HUDEP-2 (cell line): ENCODE results near the gene TEDC2.

Experiments
- DNase-seq, 76 experiments: peaks; one replicate each; lab custom pipeline; 2025; ENCODE audit not compliant: unreplicated experiment in 76 of 76; lab: John Stamatoyannopoulos, UW

TEDC2 gene

DNA sequence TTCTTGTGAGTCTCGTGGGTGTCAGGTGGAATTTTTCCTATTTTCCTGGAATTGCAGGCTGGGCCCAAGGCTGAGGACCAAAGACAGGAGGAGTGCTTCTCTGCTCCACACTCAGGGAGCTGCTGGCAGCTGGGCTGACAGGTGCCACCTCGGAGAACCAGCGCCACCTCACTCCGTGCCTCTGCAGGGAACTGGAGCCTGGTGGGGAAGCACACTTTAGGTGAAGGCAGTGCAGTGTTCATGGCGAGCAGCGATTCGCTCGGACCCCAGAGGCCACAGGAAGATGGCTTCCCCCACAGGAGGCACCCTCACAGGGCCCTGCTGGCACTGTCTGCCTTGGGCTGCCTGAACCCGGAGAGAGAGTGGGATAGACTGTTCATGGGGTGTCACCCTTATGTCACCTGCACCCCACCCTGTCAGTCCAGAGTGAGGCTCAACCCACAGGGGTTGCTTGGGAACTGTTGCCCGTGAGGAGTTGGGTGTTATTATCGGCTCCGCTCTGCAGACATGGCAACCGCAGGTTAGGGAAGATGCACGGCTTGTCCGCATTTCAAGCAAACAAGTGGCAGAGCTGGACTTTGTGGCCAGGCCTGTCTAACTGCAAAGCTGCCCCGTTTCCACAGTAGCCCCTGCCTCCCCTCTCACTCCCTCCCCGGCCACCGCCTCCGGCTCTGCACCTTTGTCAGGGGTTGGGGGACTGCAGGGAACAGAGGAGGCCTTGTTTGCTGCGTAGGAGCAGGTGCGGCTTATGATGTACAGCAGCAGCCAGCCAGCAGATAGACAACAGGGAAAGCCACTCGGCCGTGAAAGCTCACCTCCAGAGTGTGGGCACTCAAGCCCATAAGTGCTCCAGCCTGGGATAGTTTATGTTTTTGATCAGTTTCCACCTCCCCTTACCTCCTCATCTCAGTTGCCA is 30.5 kb downstream of the TEDC2 start:
- no peak for DNase-seq

DNA sequence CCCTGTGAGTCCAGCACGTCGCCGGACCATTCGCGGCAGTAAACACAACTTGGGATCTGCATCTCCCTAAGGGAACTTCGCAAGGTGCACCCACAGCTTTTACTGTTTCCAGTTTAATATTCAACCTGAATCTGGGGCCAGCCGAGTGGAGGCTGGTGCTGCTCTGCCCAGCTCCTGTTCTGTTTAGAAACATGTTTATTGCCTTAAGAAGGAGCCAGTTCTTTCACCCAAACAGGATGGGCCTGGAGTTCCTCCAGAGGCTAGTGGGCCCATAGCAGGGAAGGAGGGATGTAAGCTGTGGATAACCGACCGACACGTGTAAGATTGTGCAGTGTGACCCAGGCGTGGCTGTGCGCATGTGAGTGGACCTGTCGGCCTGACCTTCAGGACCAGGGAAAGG is 32.4 kb downstream of the TEDC2 start:
- no peak for DNase-seq

DNA sequence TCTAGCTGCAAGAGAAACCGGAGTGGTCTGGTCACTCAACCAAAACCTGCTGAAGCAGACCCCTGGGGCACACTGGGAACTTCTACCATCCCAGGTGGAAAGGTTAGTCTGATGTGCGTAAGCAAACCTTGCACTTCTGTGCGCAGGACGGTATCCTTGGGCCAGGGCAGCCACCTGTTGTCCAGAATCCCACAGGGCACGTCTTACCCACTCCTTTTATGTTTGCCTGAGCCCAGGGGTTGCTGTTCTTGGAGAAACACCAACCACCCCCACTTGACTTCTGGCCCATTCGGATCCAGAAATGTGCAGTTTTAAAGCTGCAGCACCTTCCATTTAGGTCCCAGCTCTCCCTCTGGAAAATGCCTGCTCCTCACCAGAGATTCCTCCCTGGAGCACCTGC is 33.7 kb downstream of the TEDC2 start:
- DNase-seq, result no peak

DNA sequence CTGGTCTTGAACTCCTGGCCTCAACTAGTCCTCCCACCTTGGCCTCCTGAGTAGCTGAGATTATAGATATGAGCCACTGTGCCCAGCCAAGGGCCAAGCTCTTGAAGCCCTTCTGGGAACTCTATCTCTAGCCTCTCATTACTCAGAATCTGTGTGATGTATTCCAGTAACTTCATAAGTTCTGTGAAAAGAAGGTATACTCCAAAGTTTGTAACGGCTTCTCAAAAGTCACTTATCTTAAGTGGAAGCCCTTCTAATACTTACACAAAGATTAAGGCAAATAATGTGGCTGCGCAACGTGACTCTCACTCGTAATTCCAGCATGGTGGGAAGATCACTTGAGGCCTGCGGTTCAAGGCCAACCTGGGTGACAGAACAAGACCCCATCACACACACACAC is 34.7 kb downstream of the TEDC2 start:
- peak in 5 of 76 experiments; percentile 17 to 54 (median 41) for DNase-seq

DNA sequence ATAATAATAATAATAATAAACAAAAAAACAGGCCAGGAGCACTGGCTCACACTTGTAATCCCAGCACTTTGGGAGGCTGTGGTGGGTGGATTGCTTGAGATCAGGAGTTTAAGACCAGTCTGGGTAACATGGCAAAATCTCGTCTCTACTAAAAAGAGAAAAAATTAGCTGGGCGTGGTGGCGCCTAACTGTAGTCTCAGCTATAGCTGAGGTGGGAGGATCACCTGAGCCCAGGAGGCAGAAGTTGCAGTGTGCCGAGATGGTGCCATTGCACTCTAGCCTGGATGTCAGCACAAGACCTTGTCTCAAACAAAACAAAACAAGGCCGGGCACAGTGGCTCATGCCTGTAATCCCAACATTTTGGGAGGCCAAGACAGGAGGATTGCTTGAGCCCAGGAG is 35.1 kb downstream of the TEDC2 start:
- DNase-seq, result no peak

DNA sequence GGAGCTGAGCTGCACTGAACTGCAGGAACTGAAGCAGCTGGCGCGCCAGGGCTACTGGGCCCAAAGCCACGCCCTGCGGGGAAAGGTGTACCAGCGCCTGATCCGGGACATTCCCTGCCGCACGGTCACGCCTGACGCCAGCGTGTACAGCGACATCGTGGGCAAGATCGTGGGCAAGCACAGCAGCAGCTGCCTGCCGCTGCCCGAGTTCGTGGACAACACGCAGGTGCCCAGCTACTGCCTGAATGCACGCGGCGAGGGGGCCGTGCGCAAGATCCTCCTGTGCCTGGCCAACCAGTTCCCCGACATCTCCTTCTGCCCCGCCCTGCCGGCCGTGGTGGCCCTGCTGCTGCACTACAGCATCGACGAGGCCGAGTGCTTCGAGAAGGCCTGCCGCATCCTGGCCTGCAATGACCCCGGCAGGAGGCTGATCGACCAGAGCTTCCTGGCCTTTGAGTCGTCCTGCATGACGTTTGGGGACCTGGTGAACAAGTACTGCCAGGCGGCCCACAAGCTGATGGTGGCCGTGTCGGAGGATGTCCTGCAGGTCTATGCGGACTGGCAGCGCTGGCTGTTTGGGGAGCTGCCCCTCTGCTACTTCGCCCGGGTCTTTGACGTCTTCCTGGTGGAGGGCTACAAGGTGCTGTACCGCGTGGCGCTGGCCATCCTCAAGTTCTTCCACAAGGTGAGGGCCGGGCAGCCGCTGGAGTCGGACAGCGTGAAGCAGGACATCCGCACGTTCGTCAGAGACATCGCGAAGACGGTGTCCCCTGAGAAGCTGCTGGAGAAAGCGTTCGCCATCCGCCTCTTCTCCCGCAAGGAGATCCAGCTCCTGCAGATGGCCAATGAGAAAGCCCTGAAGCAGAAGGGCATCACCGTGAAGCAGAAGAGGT is 36.6 kb downstream of the TEDC2 start:
- DNase-seq, result no peak

DNA sequence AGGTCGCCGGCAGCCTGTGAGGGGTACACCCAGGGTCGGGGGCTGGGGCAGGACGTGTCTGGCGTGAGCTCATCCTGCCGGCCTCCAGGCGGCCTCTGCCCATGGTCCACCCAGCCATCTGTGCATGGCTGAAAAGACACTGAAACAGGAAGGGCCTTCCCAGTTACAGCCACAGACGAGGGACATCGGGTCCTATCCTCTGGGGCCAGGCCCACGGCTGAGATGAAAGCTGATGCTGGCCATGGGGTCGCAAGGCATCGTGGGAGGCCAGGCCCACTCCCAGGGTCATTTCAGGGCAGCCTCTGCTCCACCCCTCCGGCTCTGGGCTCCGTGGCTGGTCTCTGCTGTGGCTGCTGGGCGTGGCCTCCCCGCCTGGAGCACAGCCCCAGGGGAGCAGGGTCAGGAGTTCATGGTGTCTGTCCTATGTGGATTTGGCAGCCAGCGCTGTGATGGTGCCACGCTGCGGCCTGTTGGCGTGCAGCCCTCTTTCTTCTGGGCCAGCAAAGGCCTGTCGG is 37.3 kb downstream of the TEDC2 start:
- DNase-seq, result peak in 53 of 76 experiments; percentile 10 to 79 (median 54)

DNA sequence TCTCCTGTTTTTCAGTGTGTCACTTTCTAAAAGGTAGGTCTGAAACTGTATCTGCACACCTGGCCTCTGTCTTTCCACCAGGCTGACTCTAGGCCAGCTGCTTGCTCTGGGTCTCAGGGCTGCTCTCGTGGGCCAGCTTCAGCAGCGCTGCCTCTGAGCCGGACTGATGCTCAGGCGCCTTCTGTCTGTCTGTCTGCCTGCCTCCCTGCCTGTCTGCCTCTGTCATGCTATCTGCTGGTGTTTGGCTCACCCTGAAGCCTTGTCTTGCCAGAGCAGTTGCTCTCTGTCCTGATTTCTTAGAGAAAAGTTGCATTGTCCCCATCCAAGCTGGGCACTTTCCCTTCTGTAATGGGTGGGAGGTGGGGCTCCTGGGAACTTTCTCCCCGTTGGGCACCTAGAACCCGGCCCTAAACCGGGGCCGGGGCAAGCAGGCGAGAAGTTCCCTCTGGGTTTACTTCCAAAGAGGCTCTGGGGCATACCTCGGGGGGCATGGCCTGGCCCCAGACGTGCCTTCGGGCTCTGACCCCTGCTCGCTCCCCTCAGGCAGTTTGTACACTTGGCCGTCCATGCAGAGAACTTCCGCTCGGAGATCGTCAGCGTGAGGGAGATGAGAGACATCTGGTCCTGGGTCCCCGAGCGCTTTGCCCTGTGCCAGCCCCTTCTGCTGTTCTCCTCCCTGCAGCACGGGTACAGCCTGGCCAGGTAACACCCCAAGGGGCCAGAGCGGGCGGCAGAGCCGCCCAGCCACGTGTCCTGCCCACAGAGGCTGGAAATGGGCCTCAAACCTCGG is 38.0 kb downstream of the TEDC2 start:
- no peak for DNase-seq

DNA sequence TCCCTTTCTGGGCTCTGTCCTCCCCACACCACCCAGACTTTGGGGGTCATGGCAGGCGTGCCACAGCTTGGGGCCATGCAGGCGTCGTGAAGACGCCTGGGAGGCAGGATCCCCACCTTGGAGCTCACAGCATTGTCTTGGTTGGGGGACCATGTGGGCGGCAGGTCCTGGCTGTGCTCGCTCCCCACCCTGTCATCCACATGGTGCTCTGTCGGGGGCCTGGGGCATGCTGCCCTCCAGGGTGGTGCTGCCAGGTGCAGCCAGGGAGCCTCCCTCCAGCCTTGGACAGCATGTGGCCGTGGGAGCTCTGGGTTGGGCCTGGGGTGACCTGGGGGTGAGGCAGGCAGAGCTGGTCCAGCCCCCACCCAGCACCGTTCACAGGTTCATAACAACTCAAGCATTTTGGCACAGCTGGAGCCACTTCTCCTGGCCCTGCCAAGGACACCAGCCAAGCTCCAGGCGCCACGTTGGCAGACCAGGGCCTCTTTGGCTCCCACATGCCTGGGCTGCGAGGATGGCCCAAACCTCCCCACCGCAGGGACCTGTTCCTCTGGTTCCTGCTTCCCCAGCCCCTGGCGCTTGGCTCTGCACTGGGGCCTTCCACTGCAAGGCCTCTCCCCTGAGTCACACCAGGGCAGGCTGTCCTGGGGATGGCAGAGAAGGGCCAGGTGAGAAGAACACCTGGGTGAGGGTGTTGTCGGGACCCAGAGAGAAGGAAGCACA is 38.8 kb downstream of the TEDC2 start:
- no peak for DNase-seq

DNA sequence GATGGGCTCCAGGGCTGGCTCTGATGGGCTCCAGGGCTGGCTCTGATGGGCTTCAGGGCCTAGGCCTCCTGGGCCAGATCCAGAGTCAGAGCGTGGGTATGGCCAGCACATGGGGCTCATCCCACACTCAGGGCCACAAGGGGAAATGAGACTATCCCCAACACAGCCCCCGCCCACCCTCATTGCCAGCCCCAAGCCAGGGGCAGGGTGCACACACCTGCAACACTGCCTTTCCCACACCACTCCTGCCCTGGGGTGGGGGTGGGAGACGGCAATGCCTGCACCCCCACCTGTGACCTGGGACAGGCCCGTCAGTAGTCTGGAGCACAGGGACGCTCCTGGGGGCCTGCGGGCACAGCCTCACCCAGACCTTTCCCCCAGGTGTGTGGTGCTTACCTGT is 39.5 kb downstream of the TEDC2 start:
- no peak for DNase-seq

DNA sequence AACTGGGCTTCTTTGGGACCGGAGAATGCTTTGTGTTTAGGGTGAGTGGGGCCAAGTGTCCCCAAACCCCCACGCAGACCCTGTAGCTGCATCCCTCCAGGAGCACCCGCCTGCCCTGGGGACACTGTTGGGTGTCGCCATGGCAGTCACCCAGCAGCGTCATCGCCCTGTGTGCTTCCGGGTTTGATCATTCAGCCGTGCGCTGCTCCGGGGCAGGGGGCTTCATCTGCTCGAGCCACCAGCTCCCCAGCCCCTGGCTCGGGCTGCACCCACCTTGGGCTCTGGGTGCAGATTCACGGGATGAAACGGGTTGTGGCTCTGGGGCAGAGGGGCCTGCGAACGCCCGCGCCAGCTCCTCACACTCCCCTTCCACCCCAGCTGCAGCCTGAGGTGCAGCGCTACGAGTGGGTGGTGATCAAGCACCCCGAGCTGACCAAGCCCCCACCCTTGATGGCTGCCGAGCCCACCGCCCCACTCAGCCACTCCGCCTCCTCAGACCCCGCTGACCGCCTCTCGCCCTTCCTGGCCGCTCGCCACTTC is 40.1 kb downstream of the TEDC2 start:
- no peak for DNase-seq

DNA sequence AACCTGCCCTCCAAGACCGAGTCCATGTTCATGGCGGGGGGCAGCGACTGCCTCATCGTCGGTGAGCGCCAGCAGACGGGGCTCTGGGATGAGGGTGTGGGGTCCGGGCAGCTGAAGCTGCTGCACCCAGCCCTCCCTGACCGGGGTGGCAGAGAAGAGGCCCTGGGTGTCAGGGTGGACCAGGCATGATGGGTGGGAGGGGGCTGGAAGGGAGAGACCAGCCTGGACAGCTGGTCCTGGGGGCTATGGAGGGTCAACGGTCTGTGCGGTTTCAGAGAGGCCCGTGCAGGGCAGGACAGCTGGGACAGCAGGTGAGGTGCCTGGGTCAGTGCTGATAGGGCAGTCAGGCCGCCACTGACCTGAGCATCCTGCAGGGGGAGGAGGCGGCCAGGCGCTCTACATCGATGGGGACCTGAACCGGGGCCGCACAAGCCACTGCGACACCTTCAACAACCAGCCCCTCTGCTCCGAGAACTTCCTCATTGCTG is 40.6 kb downstream of the TEDC2 start:
- no peak for DNase-seq

DNA sequence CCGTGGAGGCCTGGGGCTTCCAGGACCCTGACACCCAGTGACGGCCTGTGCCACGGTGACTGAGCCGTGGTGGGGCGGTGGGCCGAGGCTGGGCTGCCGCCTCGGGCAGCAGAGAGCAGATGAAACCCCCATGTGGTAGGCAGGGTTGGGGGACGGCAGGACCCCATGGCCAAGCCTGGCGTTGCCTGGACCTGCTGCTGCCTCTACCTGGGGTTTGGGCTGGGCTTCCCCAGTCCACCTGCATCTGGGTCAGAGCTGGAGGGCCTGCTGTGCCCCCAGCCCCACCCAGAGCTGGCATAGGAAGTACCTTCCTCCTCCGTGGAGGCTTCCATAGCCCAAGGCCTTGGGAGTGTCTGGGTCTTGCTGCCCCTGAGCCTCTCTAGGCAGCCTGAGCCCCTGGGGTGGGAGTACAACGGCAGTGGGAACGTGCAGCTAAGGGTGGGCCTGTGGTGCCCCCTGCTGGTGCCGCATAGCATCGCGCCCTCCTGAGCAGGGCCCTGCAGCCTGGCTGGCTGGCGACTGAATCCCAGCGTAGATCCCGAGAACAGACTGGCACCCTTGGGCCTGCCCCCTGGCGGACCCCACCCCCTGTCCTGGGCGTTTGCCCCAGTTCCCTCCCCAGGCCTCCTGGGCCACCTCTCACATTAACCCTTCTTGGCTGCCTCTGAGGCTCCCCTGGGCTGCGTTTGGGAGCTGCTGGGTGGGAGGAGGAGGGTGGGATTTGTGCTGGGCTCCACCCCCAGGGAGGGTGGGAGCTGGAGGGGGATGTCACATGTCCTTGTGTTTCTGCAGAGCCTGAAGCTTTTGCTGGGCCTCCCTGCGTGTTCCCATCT is 41.2 kb downstream of the TEDC2 start:
- peak in 61 of 76 experiments; percentile 17 to 81 (median 61) for DNase-seq

DNA sequence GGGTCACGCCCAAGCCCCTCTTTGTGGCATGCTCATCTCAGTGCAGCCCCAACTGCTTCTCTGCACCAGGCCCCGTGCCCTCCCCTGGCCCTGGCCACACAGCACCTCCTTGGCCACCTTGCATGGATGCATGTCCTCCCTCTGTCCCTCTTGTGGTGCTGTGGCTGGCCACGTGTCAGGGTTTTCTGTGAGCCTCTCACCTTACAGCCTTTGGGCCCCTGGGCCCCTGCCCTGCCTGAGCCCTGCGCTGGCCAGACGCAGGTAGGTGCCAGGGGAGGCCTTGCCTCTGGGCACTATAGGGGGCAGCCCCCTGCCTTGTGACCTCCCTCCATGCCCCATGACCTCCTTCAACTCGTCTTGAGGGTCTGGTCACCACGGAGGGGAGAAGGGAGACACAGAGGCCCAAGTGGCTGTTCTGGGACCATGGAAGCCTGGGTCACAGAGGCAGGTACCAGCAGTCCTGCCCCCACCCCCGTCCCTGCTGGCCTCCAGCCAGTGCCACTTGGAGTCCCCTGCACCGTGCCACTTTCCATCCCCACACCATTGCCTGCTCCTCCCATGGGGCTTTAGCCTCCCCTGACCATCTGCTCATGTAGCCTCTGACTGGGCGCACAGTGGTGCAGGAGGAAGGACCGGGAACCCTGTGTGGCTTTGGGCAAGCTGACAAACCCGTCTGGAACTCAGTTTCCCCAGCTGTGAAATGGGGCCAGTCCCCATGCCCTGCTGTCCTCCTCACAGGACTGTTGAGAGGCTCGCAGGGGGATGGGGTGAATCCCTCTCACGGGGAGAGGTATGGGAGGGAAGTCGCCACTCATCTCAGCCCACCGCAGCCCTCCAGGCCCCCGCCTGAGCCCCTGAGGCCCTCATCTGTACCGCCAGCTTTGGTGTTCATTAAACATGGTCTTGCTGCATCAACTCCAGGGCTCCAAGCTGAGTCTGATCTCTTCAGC is 42.3 kb downstream of the TEDC2 start:
- DNase-seq, result no peak

DNA sequence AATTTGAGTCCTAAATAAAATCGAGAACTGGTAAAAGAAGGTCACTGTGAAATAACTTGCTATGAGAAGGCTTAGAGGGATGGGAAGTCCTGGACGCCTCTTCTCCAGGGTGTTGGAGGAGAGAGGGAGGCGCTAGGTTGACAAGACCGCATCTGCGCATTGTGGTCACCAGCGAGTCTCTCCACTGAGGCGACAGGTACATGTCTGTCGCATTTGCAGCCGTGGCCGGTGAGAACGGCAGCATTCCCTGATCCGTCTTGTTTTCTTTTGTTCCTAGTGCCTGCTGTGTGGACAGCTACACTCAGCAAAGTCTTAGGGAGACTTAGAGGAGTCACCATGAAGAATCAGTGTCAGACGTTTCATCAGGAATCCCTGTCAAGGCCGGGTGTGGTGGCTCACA is 45.8 kb downstream of the TEDC2 start:
- no peak for DNase-seq

DNA sequence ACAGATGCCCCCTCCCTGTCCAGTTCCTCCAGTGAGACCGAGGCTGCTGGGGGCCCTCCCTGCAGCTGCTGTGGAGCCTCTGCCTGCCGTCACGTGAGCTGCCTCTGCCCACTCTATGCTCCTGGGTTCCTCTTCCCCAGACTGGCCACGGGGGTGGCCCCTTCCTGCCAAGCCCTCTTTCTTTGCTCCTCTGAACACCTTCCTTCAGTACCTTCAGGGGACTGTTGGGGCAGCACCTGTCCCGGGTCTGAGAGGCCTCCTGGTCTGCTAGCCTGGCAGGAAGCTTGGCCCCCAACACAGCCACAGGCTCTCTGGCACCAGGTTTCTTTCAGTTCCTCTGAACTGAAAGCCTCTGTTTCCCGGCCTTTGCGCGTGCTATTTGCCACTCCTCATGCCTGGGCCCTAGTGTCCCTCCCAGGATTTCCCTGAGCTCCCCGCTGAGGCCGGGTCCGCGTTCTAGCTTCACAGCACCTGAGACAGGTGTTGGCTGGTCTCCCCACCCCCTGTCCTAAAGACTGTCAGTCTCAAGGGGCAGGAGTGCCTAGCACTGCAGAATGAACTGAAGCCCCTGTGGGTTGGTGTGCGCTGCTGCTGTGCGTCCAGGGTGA is 47.2 kb downstream of the TEDC2 start:
- no peak for DNase-seq

DNA sequence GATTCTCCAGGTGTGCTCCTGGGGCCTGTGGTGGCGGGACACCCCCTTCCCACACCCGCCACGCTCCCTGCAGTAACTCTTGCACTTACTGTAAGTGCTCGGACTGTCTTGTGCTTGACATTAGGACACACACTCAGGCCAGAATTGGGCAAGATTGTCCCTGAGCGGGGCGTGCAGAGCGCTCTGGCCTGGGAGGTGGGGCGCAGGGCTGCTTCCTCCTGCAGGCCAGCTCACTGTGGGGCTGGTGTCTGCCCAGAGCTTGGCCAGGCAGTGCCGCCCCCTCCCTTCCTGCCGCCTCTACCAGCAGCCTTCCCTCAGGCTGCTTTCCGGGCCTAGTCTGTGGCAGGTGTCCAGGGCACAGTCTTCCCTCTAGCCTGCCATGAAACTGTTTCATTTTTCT is 47.8 kb downstream of the TEDC2 start:
- DNase-seq, result no peak
